Measurements from ENCODE around the gene CT47A1.
"Not testable (repeated sequence)": the region's sequence is repeated elsewhere in the genome, so short reads cannot be mapped to it uniquely, and the experiment has no call there.

The CT47A1 gene

DNA sequence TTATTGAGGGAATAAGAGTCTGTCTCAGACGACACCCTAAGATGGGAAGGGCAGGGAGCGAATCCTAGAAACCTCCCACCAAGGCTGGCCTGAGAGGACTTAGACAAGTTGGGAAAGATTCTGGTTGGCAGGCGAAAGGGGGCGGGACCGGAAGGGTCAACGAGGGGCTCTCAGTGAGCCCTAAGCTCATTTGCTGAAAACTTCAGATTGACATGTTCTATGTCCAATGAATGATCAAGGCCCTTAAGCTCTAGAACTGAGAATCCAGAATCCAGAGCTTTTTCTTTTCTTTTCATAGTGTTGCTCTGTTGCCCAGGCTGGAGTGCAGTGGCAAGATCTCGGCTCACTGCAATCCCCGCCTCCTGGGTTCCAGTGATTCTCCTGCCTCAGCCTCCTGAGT is at the start of gene CT47A1:
TSS of gene CT47A1 (minus strand) at position 101 of the 400 bp plus-strand sequence. CDS start 231 bp downstream, outside the sequence.
- H3K27me3 Mint-ChIP-seq; H3K36me3 Mint-ChIP-seq (ENCODE audit: low read depth); H3K9me3 Mint-ChIP-seq; H3K4me3 Mint-ChIP-seq; H3K4me1 Mint-ChIP-seq (ENCODE audit: low read depth); H3K27ac Mint-ChIP-seq: not testable (repeated sequence)

GRCh38 chrX:121032531-121032930 is 47.0 kb upstream of the CT47A1 start:
- no peaks in the 10 kb centered on the region for H3K9me3 Mint-ChIP-seq
- no peak overlapping the region for H3K4me3 Mint-ChIP-seq
- H3K27me3 Mint-ChIP-seq, result peaks cover 9% of the 10 kb centered on the region
- H3K36me3 Mint-ChIP-seq (ENCODE audit: low read depth), result no peaks in the 10 kb centered on the region
- H3K27ac Mint-ChIP-seq, result no peak overlapping the region
- H3K4me1 Mint-ChIP-seq (ENCODE audit: low read depth), result no peaks in the 10 kb centered on the region

- peaks cover 5% of the 10 kb centered on the region for H3K27me3 Mint-ChIP-seq
- no peak overlapping the region for H3K27ac Mint-ChIP-seq
- H3K36me3 Mint-ChIP-seq (ENCODE audit: low read depth), result no peaks in the 10 kb centered on the region
- no peaks in the 10 kb centered on the region for H3K9me3 Mint-ChIP-seq
- no peak overlapping the region for H3K4me3 Mint-ChIP-seq
- H3K4me1 Mint-ChIP-seq (ENCODE audit: low read depth), result no peaks in the 10 kb centered on the region
These were observed 44.5 kb upstream of the CT47A1 start for GRCh38 chrX:121030083-121030482.

DNA sequence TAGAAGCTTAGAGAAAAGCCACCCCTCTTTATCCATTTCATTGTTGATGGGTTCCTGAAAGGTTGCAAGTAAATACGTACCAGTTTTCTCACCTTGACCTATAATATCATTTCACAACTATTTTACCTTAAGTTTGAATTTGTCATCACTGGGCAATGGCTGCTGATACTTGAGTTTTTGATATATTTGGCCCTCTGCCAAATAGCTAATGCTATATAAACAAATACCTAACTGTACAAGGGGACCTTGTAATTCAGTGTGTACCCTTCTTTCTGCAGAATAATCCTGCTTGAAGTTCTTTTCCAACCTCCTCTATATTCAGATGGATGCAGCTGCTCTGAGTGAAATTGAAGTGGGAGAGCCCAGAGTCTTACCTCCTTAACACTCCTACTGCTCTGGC is 42.9 kb upstream of the CT47A1 start:
- H3K36me3 Mint-ChIP-seq (ENCODE audit: low read depth), result no peaks in the 10 kb centered on the region
- peaks cover 5% of the 10 kb centered on the region for H3K27me3 Mint-ChIP-seq
- no peak overlapping the region for H3K4me3 Mint-ChIP-seq
- H3K4me1 Mint-ChIP-seq (ENCODE audit: low read depth), result no peaks in the 10 kb centered on the region
- no peak overlapping the region for H3K27ac Mint-ChIP-seq
- no peaks in the 10 kb centered on the region for H3K9me3 Mint-ChIP-seq

GRCh38 chrX:121014826-121015225 is 29.3 kb upstream of the CT47A1 start:
- Mint-ChIP-seq H3K27me3 (peaks cover 4% of the 10 kb centered on the region), H3K4me3 (no peak overlapping the region), H3K27ac (no peak overlapping the region), H3K36me3 (ENCODE audit: low read depth) (no peaks in the 10 kb centered on the region), H3K4me1 (ENCODE audit: low read depth) (no peaks in the 10 kb centered on the region), H3K9me3 (no peaks in the 10 kb centered on the region)

DNA sequence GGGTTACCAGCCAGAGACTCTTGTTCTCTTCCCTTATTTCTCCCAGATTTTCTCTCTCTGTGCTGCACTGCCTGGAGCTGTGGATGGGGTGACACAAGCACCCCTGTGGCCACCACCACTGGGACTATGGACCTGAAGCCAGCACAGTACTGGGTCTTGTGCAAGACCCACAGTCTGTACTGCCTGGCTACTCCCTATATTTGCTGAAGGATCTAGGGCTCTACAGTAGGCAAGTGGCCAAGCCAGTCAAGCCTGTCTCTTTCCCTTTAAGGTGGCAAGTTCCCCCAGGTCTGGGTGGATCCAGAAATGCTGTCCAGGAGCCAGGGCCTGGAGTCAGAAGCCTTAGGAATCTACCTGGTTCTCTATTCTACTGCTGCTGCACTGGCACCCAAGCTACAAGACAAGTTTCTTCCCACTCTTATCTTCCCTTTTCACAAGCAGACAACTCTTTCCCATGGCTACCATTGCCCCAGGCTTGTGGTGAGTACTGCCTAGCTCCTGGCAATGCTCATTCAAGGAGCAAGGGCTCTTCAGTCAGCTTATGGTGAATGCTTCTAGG is 28.4 kb upstream of the CT47A1 start:
- H3K4me1 Mint-ChIP-seq (ENCODE audit: low read depth), result no peaks in the 10 kb centered on the region
- H3K9me3 Mint-ChIP-seq, result no peaks in the 10 kb centered on the region
- H3K27ac Mint-ChIP-seq, result no peak overlapping the region
- H3K27me3 Mint-ChIP-seq, result peaks cover 4% of the 10 kb centered on the region
- H3K4me3 Mint-ChIP-seq, result no peak overlapping the region
- no peaks in the 10 kb centered on the region for H3K36me3 Mint-ChIP-seq (ENCODE audit: low read depth)

- H3K27me3 Mint-ChIP-seq, result peaks cover 4% of the 10 kb centered on the region
- H3K36me3 Mint-ChIP-seq (ENCODE audit: low read depth), result no peaks in the 10 kb centered on the region
- no peak overlapping the region for H3K27ac Mint-ChIP-seq
- H3K4me3 Mint-ChIP-seq, result no peak overlapping the region
- H3K4me1 Mint-ChIP-seq (ENCODE audit: low read depth), result no peaks in the 10 kb centered on the region
- H3K9me3 Mint-ChIP-seq, result peaks cover under 1% of the 10 kb centered on the region
These were observed 25.7 kb upstream of the CT47A1 start for GRCh38 chrX:121011254-121011653.

GRCh38 chrX:121010218-121010617 is 24.7 kb upstream of the CT47A1 start:
- Mint-ChIP-seq H3K27me3 (peaks cover 4% of the 10 kb centered on the region), H3K36me3 (ENCODE audit: low read depth) (no peaks in the 10 kb centered on the region), H3K4me3 (no peak overlapping the region), H3K4me1 (ENCODE audit: low read depth) (no peaks in the 10 kb centered on the region), H3K27ac (no peak overlapping the region), H3K9me3 (peaks cover 4% of the 10 kb centered on the region)

GRCh38 chrX:121009764-121010163 is 24.2 kb upstream of the CT47A1 start:
- Mint-ChIP-seq H3K27me3 (peaks cover 4% of the 10 kb centered on the region), H3K27ac (no peak overlapping the region), H3K4me1 (ENCODE audit: low read depth) (no peaks in the 10 kb centered on the region), H3K36me3 (ENCODE audit: low read depth) (no peaks in the 10 kb centered on the region), H3K4me3 (no peak overlapping the region), H3K9me3 (peaks cover 4% of the 10 kb centered on the region)

- no peak overlapping the region for H3K4me3 Mint-ChIP-seq
- H3K4me1 Mint-ChIP-seq (ENCODE audit: low read depth), result no peaks in the 10 kb centered on the region
- no peaks in the 10 kb centered on the region for H3K36me3 Mint-ChIP-seq (ENCODE audit: low read depth)
- H3K27ac Mint-ChIP-seq, result no peak overlapping the region
- H3K27me3 Mint-ChIP-seq, result peaks cover 4% of the 10 kb centered on the region
- H3K9me3 Mint-ChIP-seq, result peaks cover 4% of the 10 kb centered on the region
These were observed 23.4 kb upstream of the CT47A1 start for GRCh38 chrX:121008920-121009319.

GRCh38 chrX:121000589-121000988 is 15.0 kb upstream of the CT47A1 start:
- H3K36me3 Mint-ChIP-seq (ENCODE audit: low read depth), result no peaks in the 10 kb centered on the region
- no peaks in the 10 kb centered on the region for H3K4me1 Mint-ChIP-seq (ENCODE audit: low read depth)
- H3K27ac Mint-ChIP-seq, result no peak overlapping the region
- H3K4me3 Mint-ChIP-seq, result no peak overlapping the region
- H3K9me3 Mint-ChIP-seq, result no peaks in the 10 kb centered on the region
- H3K27me3 Mint-ChIP-seq, result no peaks in the 10 kb centered on the region

GRCh38 chrX:120999413-120999812 is 13.9 kb upstream of the CT47A1 start:
- Mint-ChIP-seq H3K4me1 (ENCODE audit: low read depth) (no peaks in the 10 kb centered on the region), H3K4me3 (no peak overlapping the region), H3K27me3 (peaks cover 3% of the 10 kb centered on the region), H3K36me3 (ENCODE audit: low read depth) (no peaks in the 10 kb centered on the region), H3K27ac (no peak overlapping the region), H3K9me3 (no peaks in the 10 kb centered on the region)

GRCh38 chrX:120956500-120956899 is 29.1 kb downstream of the CT47A1 start, which contains the start of gene CT47A7:
TSS of gene CT47A7 (minus strand) at chrX:120956600. CDS start at chrX:120956345, 255 bp downstream.
- H3K4me3 Mint-ChIP-seq; H3K9me3 Mint-ChIP-seq; H3K27ac Mint-ChIP-seq; H3K27me3 Mint-ChIP-seq; H3K36me3 Mint-ChIP-seq (ENCODE audit: low read depth); H3K4me1 Mint-ChIP-seq (ENCODE audit: low read depth): not testable (repeated sequence)

Measured in stimulated activated naive CD8-positive, alpha-beta T cell treated with anti-CD3 and anti-CD28 coated beads, Interleukin-15, Interleukin-2, amounts not matched to agents 100 ng/mL and 50 ng/mL, for 24 hours (primary cell).